ENCODE data around the gene C2orf81.

Gene C2orf81

GRCh38 chr2:74375838-74376237 is 45.6 kb downstream of the C2orf81 start:
- no peaks in the 10 kb centered on the region for H3K9me3 ChIP-seq
- no peak overlapping the region for H3K4me3 ChIP-seq (ENCODE audit: low read depth in 1 of 2, low read length in 1 of 2)
- no peaks in the 10 kb centered on the region for H3K27me3 ChIP-seq
- no peak overlapping the region for H3K27ac ChIP-seq
- TF ChIP-seq, protein P1, sequence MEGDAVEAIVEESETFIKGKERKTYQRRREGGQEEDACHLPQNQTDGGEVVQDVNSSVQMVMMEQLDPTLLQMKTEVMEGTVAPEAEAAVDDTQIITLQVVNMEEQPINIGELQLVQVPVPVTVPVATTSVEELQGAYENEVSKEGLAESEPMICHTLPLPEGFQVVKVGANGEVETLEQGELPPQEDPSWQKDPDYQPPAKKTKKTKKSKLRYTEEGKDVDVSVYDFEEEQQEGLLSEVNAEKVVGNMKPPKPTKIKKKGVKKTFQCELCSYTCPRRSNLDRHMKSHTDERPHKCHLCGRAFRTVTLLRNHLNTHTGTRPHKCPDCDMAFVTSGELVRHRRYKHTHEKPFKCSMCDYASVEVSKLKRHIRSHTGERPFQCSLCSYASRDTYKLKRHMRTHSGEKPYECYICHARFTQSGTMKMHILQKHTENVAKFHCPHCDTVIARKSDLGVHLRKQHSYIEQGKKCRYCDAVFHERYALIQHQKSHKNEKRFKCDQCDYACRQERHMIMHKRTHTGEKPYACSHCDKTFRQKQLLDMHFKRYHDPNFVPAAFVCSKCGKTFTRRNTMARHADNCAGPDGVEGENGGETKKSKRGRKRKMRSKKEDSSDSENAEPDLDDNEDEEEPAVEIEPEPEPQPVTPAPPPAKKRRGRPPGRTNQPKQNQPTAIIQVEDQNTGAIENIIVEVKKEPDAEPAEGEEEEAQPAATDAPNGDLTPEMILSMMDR (IDR thresholded peaks at IDR 0.05) = no peak
- no peaks in the 10 kb centered on the region for H3K4me1 ChIP-seq (ENCODE audit: control insufficient read depth in 1 of 2, insufficient read depth in 1 of 2, low read depth in 1 of 2, low read length in 1 of 2)
- peaks cover 62% of the 10 kb centered on the region for H3K36me3 ChIP-seq

- H3K9me3 ChIP-seq = no peaks in the 10 kb centered on the region
- no peaks in the 10 kb centered on the region for H3K27me3 ChIP-seq
- no peak overlapping the region for H3K27ac ChIP-seq
- no peaks in the 10 kb centered on the region for H3K4me1 ChIP-seq (ENCODE audit: control insufficient read depth in 1 of 2, insufficient read depth in 1 of 2, low read depth in 1 of 2, low read length in 1 of 2)
- H3K36me3 ChIP-seq = peaks cover 74% of the 10 kb centered on the region
- H3K4me3 ChIP-seq (ENCODE audit: low read depth in 1 of 2, low read length in 1 of 2) = no peak overlapping the region
- TF ChIP-seq, protein P1 (IDR thresholded peaks at IDR 0.05) = no peak
Measured at GRCh38 chr2:74374509-74375205, 46.8 kb downstream of the C2orf81 start.

DNA sequence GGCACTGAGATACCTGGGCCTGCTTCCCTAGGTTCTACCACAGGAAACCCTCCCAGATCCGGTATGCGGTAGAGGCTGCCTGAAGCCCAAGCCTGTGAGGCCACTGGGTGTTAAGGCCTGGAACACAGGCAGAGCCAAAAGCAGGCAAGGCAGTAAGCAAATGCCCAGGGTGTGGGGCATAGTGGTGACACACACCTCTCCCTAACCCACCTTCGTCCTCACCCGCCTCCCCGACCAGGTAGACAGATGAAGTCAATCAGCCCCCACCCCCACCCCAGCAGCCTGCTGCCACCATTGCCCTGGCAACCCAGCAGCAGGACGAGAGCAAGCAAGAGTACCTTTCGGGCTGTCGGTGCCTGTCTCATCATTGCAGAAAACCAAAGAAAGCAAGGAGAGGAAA is 47.4 kb downstream of the C2orf81 start:
- TF ChIP-seq, protein P1 (IDR thresholded peaks at IDR 0.05) = no peak
- Histone ChIP-seq H3K27me3 (no peaks in the 10 kb centered on the region), H3K36me3 (peaks cover 81% of the 10 kb centered on the region), H3K4me3 (ENCODE audit: low read depth in 1 of 2, low read length in 1 of 2) (no peak overlapping the region), H3K27ac (no peak overlapping the region), H3K4me1 (ENCODE audit: control insufficient read depth in 1 of 2, insufficient read depth in 1 of 2, low read depth in 1 of 2, low read length in 1 of 2) (no peaks in the 10 kb centered on the region), H3K9me3 (no peaks in the 10 kb centered on the region)

GRCh38 chr2:74373221-74373676 is 48.2 kb downstream of the C2orf81 start:
- peaks cover 88% of the 10 kb centered on the region for H3K36me3 ChIP-seq
- no peak overlapping the region for H3K4me3 ChIP-seq (ENCODE audit: low read depth in 1 of 2, low read length in 1 of 2)
- H3K27ac ChIP-seq = no peak overlapping the region
- H3K4me1 ChIP-seq (ENCODE audit: control insufficient read depth in 1 of 2, insufficient read depth in 1 of 2, low read depth in 1 of 2, low read length in 1 of 2) = no peaks in the 10 kb centered on the region
- no peaks in the 10 kb centered on the region for H3K9me3 ChIP-seq
- TF ChIP-seq, protein P1 (IDR thresholded peaks at IDR 0.05) = no peak
- H3K27me3 ChIP-seq = no peaks in the 10 kb centered on the region

DNA sequence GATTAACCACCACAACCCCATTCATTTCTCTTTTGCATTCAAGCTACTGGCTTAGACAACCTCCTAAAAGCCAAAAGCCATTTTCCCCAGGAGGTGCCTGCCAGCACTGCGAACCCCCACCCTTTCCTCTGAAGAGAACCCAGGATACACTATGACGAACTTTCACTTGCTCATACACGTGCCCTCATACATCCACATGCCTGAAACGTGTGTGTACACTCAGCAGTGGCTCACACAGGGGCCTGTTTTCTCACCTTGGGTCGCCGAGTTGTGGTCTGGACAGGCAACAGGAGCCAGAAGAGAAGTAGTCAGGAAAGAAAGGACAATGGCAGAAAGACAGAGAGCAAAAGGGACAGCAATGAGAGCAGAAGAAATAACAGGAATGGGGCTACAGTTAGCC is 48.7 kb downstream of the C2orf81 start:
- peaks cover 89% of the 10 kb centered on the region for H3K36me3 ChIP-seq

More for the DNA sequence above, 48.7 kb downstream of the C2orf81 start:
- Histone ChIP-seq H3K4me3 (ENCODE audit: low read depth in 1 of 2, low read length in 1 of 2) (no peak overlapping the region), H3K9me3 (no peaks in the 10 kb centered on the region), H3K27ac (no peak overlapping the region), H3K27me3 (no peaks in the 10 kb centered on the region), H3K4me1 (ENCODE audit: control insufficient read depth in 1 of 2, insufficient read depth in 1 of 2, low read depth in 1 of 2, low read length in 1 of 2) (no peaks in the 10 kb centered on the region)
- TF ChIP-seq, protein P1 (IDR thresholded peaks at IDR 0.05) = no peak

Measured in neutrophil (primary cell).